NCI-H2227 treated with DMSO at 0.1 percent for 48 hours (cell line): ENCODE measurements around the gene GAP43.
"Not testable (repeated sequence)": the region's sequence is repeated elsewhere in the genome, so short reads cannot be mapped to it uniquely, and the experiment has no call there.

Source experiments
- DNase-seq: peaks from one replicate; lab custom pipeline; 2025; lab: John Stamatoyannopoulos, UW

Gene GAP43

GRCh38 chr3:115698851-115699591, 75.7 kb downstream of the GAP43 start:
- peak; percentile 57 for DNase-seq

DNA sequence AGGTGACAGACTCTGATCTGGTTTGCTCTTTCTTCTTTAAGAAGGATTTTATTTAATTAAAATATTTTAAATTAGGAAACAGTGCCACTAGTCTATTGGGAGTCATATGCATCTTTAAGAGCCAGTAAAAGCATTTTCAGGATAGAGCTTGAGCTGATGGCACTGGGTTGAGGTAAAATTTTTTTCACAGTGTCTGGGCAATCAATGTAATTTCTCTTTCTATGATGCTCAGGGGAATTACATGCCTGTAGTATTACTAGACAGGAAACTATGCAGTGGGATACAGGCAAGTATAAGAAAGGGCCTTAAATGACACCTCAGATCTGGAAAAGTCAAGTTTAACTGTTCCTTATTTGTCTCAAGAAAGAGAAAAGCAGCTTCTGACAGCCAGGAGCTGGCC, 76.4 kb downstream of the GAP43 start:
- DNase-seq, result no peak

GRCh38 chr3:115702598-115702997, 79.3 kb downstream of the GAP43 start:
- no peak for DNase-seq

DNA sequence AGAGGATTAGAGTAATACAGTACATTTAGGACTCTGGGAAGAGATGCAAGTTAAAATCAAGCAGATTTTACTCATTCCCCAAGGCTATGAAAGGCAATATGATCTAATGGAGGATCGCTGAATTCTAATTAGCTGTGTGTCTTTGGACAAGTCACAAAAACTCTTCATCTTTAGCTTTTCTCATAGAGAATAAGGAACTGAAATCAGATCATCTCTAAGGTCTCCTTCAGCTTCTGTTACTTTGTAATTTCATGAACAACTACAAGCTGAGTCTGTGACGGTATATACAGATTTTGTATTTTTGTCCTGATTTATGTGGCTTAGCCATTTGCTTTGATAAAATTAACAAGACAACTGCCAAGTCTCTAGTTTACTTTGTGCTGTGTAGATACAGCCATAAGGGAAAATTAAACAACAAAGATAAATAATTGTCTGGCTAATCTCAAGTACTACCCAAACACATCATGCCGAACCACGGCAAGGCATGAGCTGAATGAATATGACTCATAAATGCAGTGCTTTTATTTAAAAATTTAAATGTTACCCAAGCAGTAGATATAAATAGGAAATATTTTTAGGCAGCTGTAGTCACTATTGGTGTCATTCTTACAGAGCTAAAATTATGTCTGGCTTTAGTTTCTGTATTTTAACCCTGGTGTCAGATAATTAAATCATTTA, 81.5 kb downstream of the GAP43 start:
- no peak for DNase-seq

GRCh38 chr3:115706311-115706829, 83.1 kb downstream of the GAP43 start:
- no peak for DNase-seq

DNA sequence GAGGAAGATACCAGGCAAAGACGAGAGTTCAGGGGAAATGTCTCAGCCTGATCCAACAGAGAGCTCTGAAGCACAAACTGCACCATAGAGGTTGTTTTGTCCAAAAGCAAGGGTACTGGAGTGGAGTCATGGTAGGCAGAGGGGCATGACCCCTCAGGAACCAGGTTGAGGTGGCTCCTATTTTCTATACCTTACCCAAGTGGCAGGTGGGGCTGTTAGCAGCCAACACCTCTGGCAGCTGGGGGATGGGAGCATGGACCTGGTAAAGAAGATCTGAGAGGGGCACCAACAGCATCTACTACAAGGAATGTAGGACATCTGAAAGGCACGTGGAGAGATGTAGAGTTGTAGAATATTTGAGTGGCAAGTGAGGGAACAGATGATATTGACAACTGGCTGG, 85.2 kb downstream of the GAP43 start:
- DNase-seq, result no peak

GRCh38 chr3:115709093-115709492, 85.8 kb downstream of the GAP43 start:
- DNase-seq, result no peak

DNA sequence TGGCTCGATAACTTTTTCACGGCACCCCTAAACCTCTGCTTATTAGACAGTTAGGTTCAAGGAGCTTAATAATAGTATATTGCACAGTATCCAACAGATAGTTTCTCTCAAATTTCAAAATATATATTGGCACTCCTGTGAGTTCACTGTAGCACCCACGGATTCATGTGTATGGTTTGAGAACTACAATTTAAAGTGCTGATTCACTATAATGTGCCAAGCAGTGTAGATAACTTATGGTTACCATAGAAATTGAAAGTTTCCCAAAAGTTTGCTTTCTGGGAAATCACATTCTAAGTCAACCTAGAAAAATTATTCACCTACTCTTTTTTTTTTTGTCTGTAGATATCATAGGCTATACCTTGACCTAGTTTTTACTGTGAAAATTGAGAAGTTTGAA, 86.6 kb downstream of the GAP43 start:
- DNase-seq, result no peak

GRCh38 chr3:115710799-115711198, 87.5 kb downstream of the GAP43 start:
- no peak for DNase-seq

GRCh38 chr3:115712871-115713270, 89.6 kb downstream of the GAP43 start:
- DNase-seq, result no peak

DNA sequence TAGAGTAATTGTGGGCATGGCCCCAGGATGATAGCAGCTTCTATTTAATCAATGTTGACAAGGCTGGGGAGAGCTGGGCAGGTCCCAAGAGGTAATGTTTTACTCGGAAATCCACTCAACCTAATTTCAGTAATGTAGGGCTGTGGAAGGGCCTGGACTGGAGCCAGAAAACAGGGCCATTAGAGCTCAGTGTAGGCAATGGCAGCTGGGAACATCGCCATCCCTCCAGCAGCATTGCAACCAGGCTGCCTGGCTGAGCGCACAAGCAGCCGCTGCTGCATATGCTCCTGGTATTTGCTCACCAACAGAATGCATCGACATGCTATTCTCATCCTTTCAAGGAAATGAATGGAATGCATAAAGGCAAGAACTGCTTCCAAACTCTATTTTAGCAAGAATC, 90.0 kb downstream of the GAP43 start:
- peak; percentile 87 for DNase-seq

- DNase-seq, result no peak
Measured at GRCh38 chr3:115715241-115715745, 92.0 kb downstream of the GAP43 start.

- DNase-seq, result no peak
Measured at GRCh38 chr3:115720983-115721382, 97.7 kb downstream of the GAP43 start.

- DNase-seq, result no peak
Measured at GRCh38 chr3:115725800-115726199, 102.5 kb downstream of the GAP43 start.

- DNase-seq, result no peak
Measured at GRCh38 chr3:115727135-115727534, 103.8 kb downstream of the GAP43 start.

GRCh38 chr3:115728013-115728412, 104.7 kb downstream of the GAP43 start:
- DNase-seq, result no peak

- not testable (repeated sequence) for DNase-seq
Measured at GRCh38 chr3:115736341-115736740, 113.0 kb downstream of the GAP43 start.

DNA sequence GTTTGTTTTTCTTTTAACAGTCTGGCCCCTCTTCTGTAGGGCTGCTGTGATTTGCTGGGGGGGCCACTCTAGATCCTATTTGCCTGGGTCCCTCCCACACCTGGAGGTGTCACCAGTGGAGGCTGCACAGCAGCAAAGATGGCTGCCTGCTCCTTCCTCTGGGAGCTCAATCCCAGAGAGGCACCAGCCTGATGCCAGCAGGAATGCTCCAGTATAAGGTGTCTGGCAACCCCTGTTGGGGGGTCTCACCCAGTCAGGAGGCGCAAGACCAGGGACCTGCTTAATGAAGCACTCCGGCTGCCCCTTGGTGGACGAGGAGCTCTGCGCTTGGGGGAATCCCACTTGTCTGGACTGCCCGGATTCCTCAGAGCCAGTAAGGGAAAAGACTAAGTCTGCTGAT, 118.3 kb downstream of the GAP43 start:
- no peak for DNase-seq

DNA sequence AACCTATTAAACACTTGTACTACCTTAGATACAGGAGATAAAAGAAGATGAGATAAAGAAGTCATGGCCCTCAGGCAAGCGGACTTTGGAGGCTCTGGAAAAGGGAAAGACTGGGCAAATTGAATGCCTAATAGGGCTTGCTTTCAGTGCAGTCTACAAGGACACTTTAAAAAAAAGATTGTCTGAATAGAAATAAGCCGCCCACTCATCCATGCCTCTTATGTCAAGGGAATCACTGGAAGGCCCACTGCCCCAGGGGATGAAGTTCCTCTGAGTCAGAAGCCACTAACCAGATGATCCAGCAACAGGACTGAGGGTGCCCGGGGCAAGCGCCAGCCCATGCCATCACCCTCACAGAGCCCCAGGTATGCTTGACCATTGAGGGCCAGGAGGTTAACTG, 121.2 kb downstream of the GAP43 start:
- not testable (repeated sequence) for DNase-seq

DNA sequence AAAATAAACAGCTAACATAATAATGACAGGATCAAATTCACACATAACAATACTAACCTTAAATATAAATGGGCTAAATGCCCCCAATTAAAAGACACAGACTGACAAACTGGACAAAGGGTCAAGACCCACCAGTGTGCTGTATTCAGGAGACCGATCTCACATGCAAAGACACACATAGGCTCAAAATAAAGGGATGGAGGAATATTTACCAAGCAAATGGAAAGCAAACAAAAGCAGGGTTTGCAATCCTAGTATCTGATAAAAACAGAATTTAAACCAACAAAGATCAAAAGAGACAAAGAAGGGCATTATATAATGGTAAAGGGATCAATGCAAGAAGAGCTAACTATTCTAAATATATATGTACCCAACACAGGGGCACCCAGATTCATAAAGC, 129.7 kb downstream of the GAP43 start:
- DNase-seq, result not testable (repeated sequence)

DNA sequence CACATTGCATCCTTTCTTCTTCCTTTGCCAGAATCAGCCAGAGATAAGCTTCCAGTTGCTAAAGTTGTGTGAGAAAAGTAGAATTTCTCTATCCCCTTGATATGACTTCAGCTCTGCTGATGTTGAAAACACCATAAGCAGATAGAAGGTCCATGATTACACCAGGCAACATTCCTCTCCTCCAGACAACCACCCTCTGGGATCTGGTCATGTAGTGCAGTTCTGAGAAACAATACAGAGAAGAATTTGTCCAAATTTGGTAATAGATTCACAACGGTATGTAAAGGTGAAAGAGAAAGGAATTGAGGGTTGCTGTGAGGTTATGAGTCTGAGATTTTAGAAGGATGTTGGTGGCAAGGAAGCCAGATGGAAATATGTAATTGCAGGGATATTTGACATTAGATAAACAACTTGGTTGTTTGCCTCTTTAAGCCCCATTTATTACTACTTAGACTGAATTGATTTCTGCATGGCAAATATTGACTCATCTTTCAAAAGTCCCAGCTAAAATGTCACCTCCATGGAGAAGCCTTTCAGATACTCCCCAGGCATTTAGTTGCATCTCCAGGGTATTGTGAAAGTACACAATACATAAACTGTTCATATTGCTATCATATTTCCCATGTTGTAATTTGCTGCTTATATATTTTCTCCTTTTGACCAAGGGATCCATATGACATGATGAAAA, 134.9 kb downstream of the GAP43 start:
- DNase-seq, result no peak

DNA sequence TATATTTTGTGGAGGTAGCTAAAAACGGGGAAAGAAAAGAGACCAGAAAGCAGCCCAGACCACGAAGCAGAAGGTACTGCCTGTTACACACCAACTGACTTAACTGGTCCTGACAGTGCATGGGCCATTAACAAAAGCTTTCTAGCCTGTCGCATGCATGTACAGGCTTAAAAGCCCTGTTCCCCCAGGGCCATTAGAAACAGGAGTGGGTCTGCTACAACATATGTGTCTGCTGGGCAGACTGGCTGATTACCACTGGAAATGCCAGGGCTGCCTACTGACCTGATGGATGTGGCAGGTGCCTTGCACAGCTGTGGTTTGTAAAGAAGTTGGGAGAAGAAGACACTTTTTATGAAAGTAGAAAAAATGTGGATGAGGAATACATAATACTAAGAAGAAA, 137.4 kb downstream of the GAP43 start:
- DNase-seq, result no peak

- DNase-seq, result no peak
Measured at GRCh38 chr3:115761927-115762305, 138.6 kb downstream of the GAP43 start.
